Tibial nerve (tissue), 4 donors: ENCODE measurements around the gene TCEAL3. TPM values are rescaled to one million over a fixed set of nuclear protein-coding genes. Genes with fewer than 3 reads are reported as not detected.
"Not testable (repeated sequence)": the region's sequence is repeated elsewhere in the genome, so short reads cannot be mapped to it uniquely, and the experiment has no call there.

ENCODE experiments used
- DNase-seq, 2 donors: peaks; one replicate each; pipeline ENCODE4 v3.0.0-alpha.2; 2019; ENCODE audit warnings: low spot score in 2 of 2
- H3K27ac ChIP-seq, 4 donors: fragments of 200-600 bp; sonication (generic) in 3 of 4; one replicate each; pipeline ENCODE4 v1.5.1; 2017 to 2019; ENCODE audit warnings: mild to moderate bottlenecking in 1 of 4
- H3K27me3 ChIP-seq, 2 donors: fragments of 200-600 bp; sonication (generic) in 1 of 2; one replicate each; pipeline versions ENCODE4 v1.5.1 to v1.6.0; 2017 to 2019
- H3K36me3 ChIP-seq, 3 donors: fragments of 200-600 bp; sonication (generic); one replicate each; pipeline ENCODE4 v1.5.1; 2018 to 2019
- H3K4me1 ChIP-seq, 4 donors: fragments of 200-600 bp; sonication (generic) in 3 of 4; one replicate each; pipeline ENCODE4 v1.5.1; 2017 to 2019
- H3K4me3 ChIP-seq, 4 donors: fragments of 200-600 bp; sonication (generic) in 3 of 4; one replicate each; pipeline ENCODE4 v1.5.1; 2017 to 2019; ENCODE audit warnings: mild to moderate bottlenecking in 1 of 4, moderate library complexity in 1 of 4
- H3K9me3 ChIP-seq, 4 donors: fragments of 200-600 bp; sonication (generic) in 3 of 4; one replicate each; pipeline ENCODE4 v1.5.1; 2017 to 2019
- CTCF ChIP-seq, 5 experiments: fragments of 200-600 bp in 3 of 5; fragments of 450-650 bp in 2 of 5; sonication (generic) in 3 of 5; IDR thresholded peaks; one replicate each; pipeline ENCODE4 v1.5.1; 2016 to 2019; ENCODE audit warnings: antibody characterized with exemption in 5 of 5, mild to moderate bottlenecking in 3 of 5, moderate library complexity in 2 of 5
- EP300 ChIP-seq, 2 donors: sonication (generic); formaldehyde crosslinking; IDR thresholded peaks; one replicate each; pipeline ENCODE4 v1.6.1; 2017; ENCODE audit warnings: antibody characterized with exemption in 2 of 2, mild to moderate bottlenecking in 1 of 2
- POLR2A ChIP-seq, 2 donors: fragments of 450-650 bp; IDR thresholded peaks; one replicate each; pipeline ENCODE4 v1.6.1; 2017; ENCODE audit warnings: antibody characterized with exemption in 2 of 2, mild to moderate bottlenecking in 2 of 2, moderate library complexity in 2 of 2
- whole genome bisulfite sequencing, 2 donors: methylation state at CpG; one replicate each; pipeline ENCODE4 v1.1.5; 2018; 5-methylcytosine and 5-hydroxymethylcytosine counted together
- total RNA-seq, 4 donors: library from RNA; depleted of rRNA; stranded (reverse); fragments of >200 nt; gene quantifications; one replicate each; pipeline ENCODE4 v1.1.0, GENCODE V29; 2016

Gene TCEAL3
- total RNA-seq, 4 donors from 2014 or later: 23.4 to 52.7 (median 37.1) TPM

- Histone ChIP-seq H3K9me3 (peaks cover 0 to 3% (median 0%) of the 10 kb centered on the region in 4 donors), H3K4me3 (no peak overlapping the region), H3K36me3 (no peaks in the 10 kb centered on the region), H3K27me3 (peaks cover 0 to 10% of the 10 kb centered on the region in 2 donors), H3K4me1 (no peaks in the 10 kb centered on the region), H3K27ac (no peak overlapping the region)
- 77 to 89% methylated on average over 1 of the region's 1 CpG for WGBS, 2 donors
- no peak for DNase-seq
- no peak for TF ChIP-seq POLR2A (IDR thresholded peaks at IDR 0.05)
Observed at GRCh38 chrX:103644125-103644524, 36.4 kb downstream of the TCEAL3 start.

GRCh38 chrX:103647630-103648029, 39.9 kb downstream of the TCEAL3 start:
- WGBS, 2 donors: 77 to 89% methylated on average over 1 of the region's 1 CpG
- no peaks in the 10 kb centered on the region for H3K4me1 ChIP-seq
- peaks cover 0 to 3% (median 0%) of the 10 kb centered on the region in 4 donors for H3K9me3 ChIP-seq
- TF ChIP-seq POLR2A (IDR thresholded peaks at IDR 0.05) (no peak), CTCF (IDR thresholded peaks at IDR 0.05) (no peak), EP300 (IDR thresholded peaks at IDR 0.05) (no peak)
- no peaks in the 10 kb centered on the region for H3K36me3 ChIP-seq
- no peak for DNase-seq
- no peak overlapping the region for H3K27ac ChIP-seq
- no peak overlapping the region for H3K4me3 ChIP-seq
- H3K27me3 ChIP-seq: peaks cover 0 to 10% of the 10 kb centered on the region in 2 donors

- WGBS, 2 donors: 90 to 100% methylated on average over 2 of the region's 2 CpGs
- H3K4me3 ChIP-seq: no peak overlapping the region
Observed at GRCh38 chrX:103651151-103651773, 43.5 kb downstream of the TCEAL3 start.

GRCh38 chrX:103655230-103656000, 47.7 kb downstream of the TCEAL3 start:
- not testable (repeated sequence) for H3K27me3 ChIP-seq, H3K4me3 ChIP-seq, H3K36me3 ChIP-seq, H3K9me3 ChIP-seq, H3K4me1 ChIP-seq, DNase-seq, H3K27ac ChIP-seq
- 89 to 93% methylated on average over 6 to 7 of the region's 7 CpGs for WGBS, 2 donors

More at GRCh38 chrX:103651151-103651773, 43.5 kb downstream of the TCEAL3 start:
- DNase-seq: no peak
- H3K4me1 ChIP-seq: no peaks in the 10 kb centered on the region
- H3K27ac ChIP-seq: no peak overlapping the region
- no peak for TF ChIP-seq EP300 (IDR thresholded peaks at IDR 0.05)
- no peak for TF ChIP-seq POLR2A (IDR thresholded peaks at IDR 0.05)
- no peak for TF ChIP-seq CTCF (IDR thresholded peaks at IDR 0.05)
- no peaks in the 10 kb centered on the region for H3K27me3 ChIP-seq
- no peaks in the 10 kb centered on the region for H3K36me3 ChIP-seq
- peaks cover 0 to 3% (median 0%) of the 10 kb centered on the region in 4 donors for H3K9me3 ChIP-seq

GRCh38 chrX:103656617-103657016, 48.9 kb downstream of the TCEAL3 start:
- H3K9me3 ChIP-seq: no peaks in the 10 kb centered on the region
- no peak overlapping the region for H3K4me3 ChIP-seq
- WGBS, 2 donors: 30 to 58% methylated on average over 3 of the region's 3 CpGs

GRCh38 chrX:103657066-103657465, 49.3 kb downstream of the TCEAL3 start:
- H3K27ac ChIP-seq, H3K9me3 ChIP-seq, H3K4me1 ChIP-seq, H3K4me3 ChIP-seq, H3K27me3 ChIP-seq, H3K36me3 ChIP-seq, DNase-seq: not testable (repeated sequence)
- 91 to 100% methylated on average over 2 of the region's 2 CpGs for WGBS, 2 donors

More at GRCh38 chrX:103656617-103657016, 48.9 kb downstream of the TCEAL3 start:
- Histone ChIP-seq H3K36me3 (no peaks in the 10 kb centered on the region), H3K4me1 (no peaks in the 10 kb centered on the region), H3K27me3 (peaks cover 0 to 4% of the 10 kb centered on the region in 2 donors), H3K27ac (no peak overlapping the region)
- DNase-seq: no peak
- TF ChIP-seq EP300 (IDR thresholded peaks at IDR 0.05) (no peak), CTCF (IDR thresholded peaks at IDR 0.05) (no peak), POLR2A (IDR thresholded peaks at IDR 0.05) (no peak)
